ENCODE data around the gene PTPN14. TPM values are rescaled to one million over a fixed set of nuclear protein-coding genes. Genes with fewer than 3 reads are reported as not detected.
"Not testable (repeated sequence)": the region's sequence is repeated elsewhere in the genome, so short reads cannot be mapped to it uniquely, and the experiment has no call there.

PTPN14 gene
- total RNA-seq, 1 experiment from 2014 or later = 39.1 TPM

GRCh38 chr1:214503553-214503952 lies 47.8 kb downstream of the PTPN14 start:
- H3K4me3 ChIP-seq = no peak overlapping the region
- no peak for DNase-seq (ENCODE audit: low read depth in 1 of 2, low spot score in 2 of 2)
- no peak overlapping the region for H3K27ac ChIP-seq
- peaks cover 4% of the 10 kb centered on the region; the same call in 1 of the 2 replicates for H3K36me3 ChIP-seq
- no peaks in the 10 kb centered on the region for H3K9me3 ChIP-seq (replicated peaks)
- no peaks in the 10 kb centered on the region for H3K27me3 ChIP-seq (replicated peaks)
- H3K4me1 ChIP-seq (replicated peaks) = peaks cover 16% of the 10 kb centered on the region

DNA sequence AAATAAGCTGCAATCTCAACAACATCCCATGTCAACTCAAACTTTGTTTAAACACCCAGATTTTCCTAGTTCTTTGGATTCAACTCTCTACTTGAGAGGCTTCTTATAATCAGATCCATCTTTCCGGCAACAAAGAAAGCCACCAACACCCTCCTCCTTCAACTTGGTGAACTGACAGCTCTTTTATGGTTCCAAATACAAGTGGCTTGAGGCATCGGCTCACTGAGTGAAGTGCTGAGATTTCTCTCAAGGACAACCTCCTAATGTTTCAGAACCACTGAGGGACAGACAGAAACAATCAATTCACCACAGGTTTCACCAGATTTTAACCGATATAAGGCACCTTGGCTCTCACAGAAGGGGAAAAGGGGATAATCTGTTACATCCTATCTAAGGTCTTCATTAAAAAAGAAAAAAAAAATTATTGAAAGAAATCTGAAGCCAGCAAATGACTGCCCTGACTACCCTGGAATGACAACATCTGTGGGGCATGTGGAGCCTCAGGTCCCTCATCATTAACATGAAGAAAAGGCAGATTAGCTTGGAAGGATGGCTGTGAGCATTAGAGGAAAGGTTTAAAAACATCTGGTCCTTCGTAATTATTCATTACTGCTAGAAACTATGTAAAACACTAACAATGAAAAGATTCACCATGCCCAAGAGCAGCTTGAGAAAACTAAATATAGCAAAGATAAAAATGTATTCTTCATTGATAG lies 50.9 kb downstream of the PTPN14 start:
- no peak for DNase-seq (ENCODE audit: low read depth in 1 of 2, low spot score in 2 of 2)
- H3K9me3 ChIP-seq (replicated peaks) = no peaks in the 10 kb centered on the region
- H3K4me3 ChIP-seq = no peak overlapping the region
- no peaks in the 10 kb centered on the region for H3K27me3 ChIP-seq (replicated peaks)
- no peak overlapping the region for H3K27ac ChIP-seq
- peaks cover 19% of the 10 kb centered on the region for H3K4me1 ChIP-seq (replicated peaks)
- peaks cover 4% of the 10 kb centered on the region; the same call in 1 of the 2 replicates for H3K36me3 ChIP-seq

DNA sequence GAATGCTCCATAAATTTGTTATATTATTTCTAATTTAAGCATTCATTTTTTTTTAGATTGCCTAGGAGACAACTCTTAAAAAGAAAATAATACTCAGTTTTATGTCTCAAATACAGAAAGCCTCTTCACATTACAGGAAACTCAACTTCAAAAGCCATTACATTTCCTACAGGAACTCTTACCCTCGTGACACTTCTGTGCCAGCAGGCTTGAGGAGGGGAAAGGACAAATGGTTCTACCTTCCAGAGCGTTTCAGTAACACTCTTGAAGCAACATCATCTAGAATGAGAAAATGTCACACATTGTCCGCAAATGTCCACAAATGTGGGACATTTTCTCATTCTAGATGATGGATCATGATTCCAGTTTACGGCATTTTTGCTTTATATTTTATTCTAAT lies 51.7 kb downstream of the PTPN14 start:
- H3K4me1 ChIP-seq (replicated peaks) = peaks cover 25% of the 10 kb centered on the region
- H3K4me3 ChIP-seq = no peak overlapping the region
- no peak for DNase-seq (ENCODE audit: low read depth in 1 of 2, low spot score in 2 of 2)
- peaks cover 5% of the 10 kb centered on the region; the same call in 1 of the 2 replicates for H3K36me3 ChIP-seq
- H3K9me3 ChIP-seq (replicated peaks) = no peaks in the 10 kb centered on the region
- H3K27me3 ChIP-seq (replicated peaks) = no peaks in the 10 kb centered on the region
- H3K27ac ChIP-seq = no peak overlapping the region

DNA sequence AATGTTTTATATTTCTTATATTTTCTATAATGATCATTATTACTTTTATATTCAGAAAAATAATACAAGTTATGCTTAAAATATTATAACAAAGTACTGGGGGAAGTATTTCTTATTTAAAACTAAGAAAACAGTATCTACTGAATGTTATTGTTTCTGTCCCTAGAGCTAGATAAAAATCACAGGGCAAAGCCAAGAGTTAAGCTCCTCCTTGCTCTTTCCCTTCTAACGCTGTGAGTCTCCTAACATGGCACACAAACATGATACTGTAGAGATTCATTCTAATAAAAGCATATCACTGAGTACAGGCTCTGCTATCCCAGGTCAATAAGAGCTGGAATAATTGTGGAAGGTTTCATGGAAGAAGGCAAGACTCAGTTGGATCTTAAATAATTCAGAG lies 53.4 kb downstream of the PTPN14 start:
- Histone ChIP-seq H3K4me3 (no peak overlapping the region), H3K27ac (no peak overlapping the region), H3K36me3 (peaks cover 7% of the 10 kb centered on the region; the same call in 1 of the 2 replicates), H3K9me3 (replicated peaks) (no peaks in the 10 kb centered on the region), H3K27me3 (replicated peaks) (no peaks in the 10 kb centered on the region), H3K4me1 (replicated peaks) (peaks cover 22% of the 10 kb centered on the region)
- no peak for DNase-seq (ENCODE audit: low read depth in 1 of 2, low spot score in 2 of 2)

DNA sequence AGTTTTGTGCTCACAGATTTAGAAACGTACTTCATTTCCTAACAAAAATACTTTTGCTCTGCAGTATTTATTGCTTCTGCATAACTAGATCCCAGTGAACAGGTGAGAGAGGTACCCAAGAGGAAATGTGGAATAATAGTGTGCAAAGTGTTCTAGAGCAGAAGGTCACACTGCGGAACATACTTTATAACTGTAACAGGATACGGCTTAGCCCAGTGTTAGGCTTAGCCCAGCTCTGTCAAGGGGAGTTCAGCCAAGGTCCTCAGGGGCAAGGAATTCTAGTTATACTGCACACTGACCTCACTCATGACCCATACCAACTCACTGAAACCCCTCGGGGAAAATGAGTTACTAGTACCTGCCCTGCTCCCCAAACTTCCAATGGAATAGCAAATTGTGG lies 55.3 kb downstream of the PTPN14 start:
- H3K4me3 ChIP-seq = no peak overlapping the region
- H3K27me3 ChIP-seq (replicated peaks) = no peaks in the 10 kb centered on the region
- H3K36me3 ChIP-seq = peaks cover 10% of the 10 kb centered on the region
- no peaks in the 10 kb centered on the region for H3K9me3 ChIP-seq (replicated peaks)
- H3K27ac ChIP-seq = no peak overlapping the region
- peaks cover 22% of the 10 kb centered on the region for H3K4me1 ChIP-seq (replicated peaks)
- DNase-seq (ENCODE audit: low read depth in 1 of 2, low spot score in 2 of 2) = no peak

GRCh38 chr1:214494706-214495105 lies 56.7 kb downstream of the PTPN14 start:
- no peaks in the 10 kb centered on the region for H3K27me3 ChIP-seq (replicated peaks)
- H3K36me3 ChIP-seq = peaks cover 14% of the 10 kb centered on the region
- H3K9me3 ChIP-seq (replicated peaks) = no peaks in the 10 kb centered on the region
- no peak overlapping the region for H3K4me3 ChIP-seq
- no peak for DNase-seq (ENCODE audit: low read depth in 1 of 2, low spot score in 2 of 2)
- peaks cover 22% of the 10 kb centered on the region for H3K4me1 ChIP-seq (replicated peaks)
- H3K27ac ChIP-seq = no peak overlapping the region

- H3K9me3 ChIP-seq (replicated peaks); H3K4me3 ChIP-seq; H3K27me3 ChIP-seq (replicated peaks); DNase-seq (ENCODE audit: low read depth in 1 of 2, low spot score in 2 of 2); H3K27ac ChIP-seq: not testable (repeated sequence)
- Histone ChIP-seq H3K4me1 (replicated peaks) (peaks cover 22% of the 10 kb centered on the region), H3K36me3 (peaks cover 15% of the 10 kb centered on the region)
These were observed 57.2 kb downstream of the PTPN14 start for GRCh38 chr1:214494179-214494578.

GRCh38 chr1:214493126-214493796 lies 58.1 kb downstream of the PTPN14 start:
- no peak for DNase-seq (ENCODE audit: low read depth in 1 of 2, low spot score in 2 of 2)

DNA sequence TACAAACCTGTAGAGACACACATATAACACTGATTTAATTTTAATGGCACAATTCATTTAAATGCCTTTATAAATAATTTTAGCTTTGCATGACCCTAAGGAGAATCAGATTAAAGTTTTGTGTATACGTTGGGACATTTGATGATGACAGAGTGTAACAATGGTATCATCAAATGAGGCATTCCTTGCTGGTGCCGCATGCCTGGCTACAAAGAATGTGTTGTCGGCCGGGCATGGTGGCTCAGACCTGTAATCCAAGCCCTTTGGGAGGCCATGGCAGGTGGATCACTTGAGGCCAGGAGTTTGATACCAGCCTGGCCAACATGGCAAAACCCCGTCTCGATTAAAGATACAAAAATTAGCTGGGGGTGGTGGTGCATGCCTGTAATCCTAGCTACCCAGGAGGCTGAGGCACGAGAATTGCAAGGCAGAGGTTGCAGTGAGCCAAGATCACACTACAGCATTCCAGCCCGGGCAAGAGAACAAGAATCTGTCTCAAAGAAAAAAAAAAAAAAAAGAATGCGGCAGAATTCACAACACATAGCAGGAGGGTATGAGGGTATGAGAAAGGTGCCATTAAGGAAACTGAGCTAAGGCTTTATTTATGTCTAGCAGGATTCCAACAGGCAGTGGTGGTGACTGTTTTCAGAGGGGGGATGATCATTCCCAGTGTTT lies 58.9 kb downstream of the PTPN14 start:
- peaks cover 19% of the 10 kb centered on the region for H3K36me3 ChIP-seq
- no peak overlapping the region for H3K4me3 ChIP-seq
- no peaks in the 10 kb centered on the region for H3K27me3 ChIP-seq (replicated peaks)
- no peak overlapping the region for H3K27ac ChIP-seq
- H3K9me3 ChIP-seq (replicated peaks) = no peaks in the 10 kb centered on the region
- DNase-seq (ENCODE audit: low read depth in 1 of 2, low spot score in 2 of 2) = no peak
- peaks cover 22% of the 10 kb centered on the region for H3K4me1 ChIP-seq (replicated peaks)

More at GRCh38 chr1:214493126-214493796, 58.1 kb downstream of the PTPN14 start:
- Histone ChIP-seq H3K4me1 (replicated peaks) (peaks cover 22% of the 10 kb centered on the region), H3K27ac (no peak overlapping the region), H3K36me3 (peaks cover 19% of the 10 kb centered on the region), H3K4me3 (no peak overlapping the region), H3K27me3 (replicated peaks) (no peaks in the 10 kb centered on the region), H3K9me3 (replicated peaks) (no peaks in the 10 kb centered on the region)

DNA sequence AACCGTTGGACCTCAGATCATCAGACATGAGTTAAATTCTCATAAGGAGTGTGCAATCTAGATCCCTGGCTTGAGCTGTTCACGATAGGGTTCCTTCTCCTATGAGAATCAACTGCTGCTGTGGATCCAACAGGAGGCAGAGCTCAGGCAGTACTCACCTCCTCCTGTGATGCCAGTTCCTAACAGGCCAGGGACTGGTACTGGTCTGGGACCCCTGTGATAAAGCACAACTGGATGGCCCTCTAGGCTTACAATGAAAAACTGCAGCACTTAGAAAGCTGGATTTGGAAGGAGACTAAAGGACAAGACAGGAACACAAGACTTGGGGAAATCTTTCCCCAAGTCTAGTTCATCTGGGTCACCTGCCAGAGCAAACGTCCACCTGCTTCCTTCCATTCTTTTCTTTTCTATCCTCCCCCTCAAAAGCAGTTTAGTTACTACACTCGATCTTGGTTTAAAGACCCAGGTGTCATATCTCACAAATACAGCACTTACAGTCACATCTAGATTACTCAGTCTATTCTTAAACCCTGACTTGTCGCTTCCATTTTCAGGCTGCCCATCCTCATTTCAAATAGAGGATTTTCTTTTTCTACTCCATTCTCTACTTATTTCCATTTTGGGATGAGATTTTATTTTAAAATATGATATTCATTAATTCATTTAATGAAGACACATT lies 59.8 kb downstream of the PTPN14 start:
- Histone ChIP-seq H3K9me3 (replicated peaks) (no peaks in the 10 kb centered on the region), H3K4me3 (no peak overlapping the region), H3K27ac (no peak overlapping the region), H3K36me3 (peaks cover 20% of the 10 kb centered on the region), H3K4me1 (replicated peaks) (peaks cover 22% of the 10 kb centered on the region), H3K27me3 (replicated peaks) (no peaks in the 10 kb centered on the region)
- no peak for DNase-seq (ENCODE audit: low read depth in 1 of 2, low spot score in 2 of 2)

GRCh38 chr1:214485151-214485550 lies 66.3 kb downstream of the PTPN14 start:
- no peaks in the 10 kb centered on the region for H3K27me3 ChIP-seq (replicated peaks)
- peaks cover 18% of the 10 kb centered on the region for H3K36me3 ChIP-seq
- no peaks in the 10 kb centered on the region for H3K9me3 ChIP-seq (replicated peaks)
- H3K4me1 ChIP-seq (replicated peaks) = no peaks in the 10 kb centered on the region
- H3K4me3 ChIP-seq = no peak overlapping the region
- no peak overlapping the region for H3K27ac ChIP-seq
- no peak for DNase-seq (ENCODE audit: low read depth in 1 of 2, low spot score in 2 of 2)

GRCh38 chr1:214483180-214483579 lies 68.2 kb downstream of the PTPN14 start:
- H3K27ac ChIP-seq; H3K4me3 ChIP-seq; H3K36me3 ChIP-seq; H3K4me1 ChIP-seq (replicated peaks); H3K9me3 ChIP-seq (replicated peaks); DNase-seq (ENCODE audit: low read depth in 1 of 2, low spot score in 2 of 2); H3K27me3 ChIP-seq (replicated peaks): not testable (repeated sequence)

GRCh38 chr1:214481983-214482634 lies 69.3 kb downstream of the PTPN14 start:
- not testable (repeated sequence) for H3K36me3 ChIP-seq; H3K27me3 ChIP-seq (replicated peaks); H3K4me3 ChIP-seq; H3K9me3 ChIP-seq (replicated peaks); H3K4me1 ChIP-seq (replicated peaks); DNase-seq (ENCODE audit: low read depth in 1 of 2, low spot score in 2 of 2); H3K27ac ChIP-seq

All from SJSA1 (cell line).